ENCODE measurements around the gene RIMKLB.
A peak's percentile ranks its signal among the peaks of the same experiment; 100 is the strongest.

Gene RIMKLB

GRCh38 chr12:8697476-8698131 lies at the start of gene RIMKLB:
RIMKLB (plus strand) TSS chr12:8697991; CDS start chr12:8713867, 15,876 bp downstream.
- DNase-seq: peak; percentile 83

- no peak for DNase-seq
Measured at GRCh38 chr12:8648576-8649205, 49.1 kb upstream of the RIMKLB start.

GRCh38 chr12:8655421-8655820 lies 42.4 kb upstream of the RIMKLB start:
- no peak for DNase-seq

GRCh38 chr12:8658346-8658745 lies 39.4 kb upstream of the RIMKLB start:
- no peak for DNase-seq

GRCh38 chr12:8661016-8661415 lies 36.8 kb upstream of the RIMKLB start:
- no peak for DNase-seq

GRCh38 chr12:8661751-8662150 lies 36.0 kb upstream of the RIMKLB start:
- no peak for DNase-seq

GRCh38 chr12:8662593-8662992 lies 35.2 kb upstream of the RIMKLB start, which contains the start of gene MFAP5:
MFAP5 (minus strand) TSS chr12:8662826; CDS start chr12:8662104, 722 bp downstream.
- no peak for DNase-seq

GRCh38 chr12:8664228-8664913 lies 33.4 kb upstream of the RIMKLB start:
- no peak for DNase-seq

GRCh38 chr12:8665759-8666158 lies 32.0 kb upstream of the RIMKLB start:
- no peak for DNase-seq

GRCh38 chr12:8667270-8667669 lies 30.5 kb upstream of the RIMKLB start:
- peak; percentile 46 for DNase-seq

- no peak for DNase-seq
Measured at GRCh38 chr12:8668441-8668840, 29.4 kb upstream of the RIMKLB start.

- no peak for DNase-seq
Measured at GRCh38 chr12:8672381-8672780, 25.4 kb upstream of the RIMKLB start.

GRCh38 chr12:8675591-8676036 lies 22.2 kb upstream of the RIMKLB start:
- DNase-seq: peak; percentile 33

GRCh38 chr12:8676651-8677050 lies 21.1 kb upstream of the RIMKLB start:
- DNase-seq: no peak

GRCh38 chr12:8677362-8677761 lies 20.4 kb upstream of the RIMKLB start:
- no peak for DNase-seq

- DNase-seq: no peak
Measured at GRCh38 chr12:8678661-8679111, 19.1 kb upstream of the RIMKLB start.

- no peak for DNase-seq
Measured at GRCh38 chr12:8680533-8680932, 17.3 kb upstream of the RIMKLB start.

GRCh38 chr12:8681129-8681884 lies 16.5 kb upstream of the RIMKLB start:
- no peak for DNase-seq

GRCh38 chr12:8685051-8685450 lies 12.7 kb upstream of the RIMKLB start:
- peak; percentile 35 for DNase-seq

- DNase-seq: no peak
Measured at GRCh38 chr12:8687846-8688601, 9.8 kb upstream of the RIMKLB start.

GRCh38 chr12:8689681-8690080 lies 8.1 kb upstream of the RIMKLB start:
- DNase-seq: no peak

GRCh38 chr12:8692573-8692972 lies 5.2 kb upstream of the RIMKLB start:
- DNase-seq: no peak

Data from suppressor macrophage treated with lipopolysaccharide for 4 hours (primary cell).